Measurements from ENCODE around the gene ENSA.
"Not testable (repeated sequence)": the region's sequence is repeated elsewhere in the genome, so short reads cannot be mapped to it uniquely, and the experiment has no call there.

Gene ENSA

GRCh38 chr1:150629115-150629928, at the start of gene ENSA:
ENSA (minus strand) TSS chr1:150629612; CDS start chr1:150629470, 142 bp downstream.
- DNase-seq = peak; percentile 95

- DNase-seq = no peak
These were observed 49.6 kb upstream of the ENSA start for GRCh38 chr1:150678988-150679387.

GRCh38 chr1:150674881-150675280, 45.5 kb upstream of the ENSA start:
- no peak for DNase-seq

- DNase-seq = no peak
These were observed 33.9 kb upstream of the ENSA start for GRCh38 chr1:150663321-150663720.

- no peak for DNase-seq
These were observed 33.4 kb upstream of the ENSA start for GRCh38 chr1:150662811-150663210.

GRCh38 chr1:150661156-150661555, 31.7 kb upstream of the ENSA start:
- DNase-seq = no peak

GRCh38 chr1:150660584-150660983, 31.2 kb upstream of the ENSA start:
- no peak for DNase-seq

- DNase-seq = not testable (repeated sequence)
These were observed 27.7 kb upstream of the ENSA start for GRCh38 chr1:150657064-150657463.

- DNase-seq = not testable (repeated sequence)
These were observed 25.2 kb upstream of the ENSA start for GRCh38 chr1:150654635-150655034.

GRCh38 chr1:150650193-150650592, 20.8 kb upstream of the ENSA start:
- no peak for DNase-seq

GRCh38 chr1:150649441-150650075, 20.1 kb upstream of the ENSA start:
- no peak for DNase-seq

GRCh38 chr1:150642296-150642695, 12.9 kb upstream of the ENSA start:
- DNase-seq = no peak

GRCh38 chr1:150641126-150641815, 11.9 kb upstream of the ENSA start:
- DNase-seq = not testable (repeated sequence)

GRCh38 chr1:150638430-150638829, 9.0 kb upstream of the ENSA start:
- DNase-seq = not testable (repeated sequence)

GRCh38 chr1:150634839-150635622, 5.6 kb upstream of the ENSA start:
- DNase-seq = not testable (repeated sequence)

GRCh38 chr1:150628766-150629114, 672 bp downstream of the ENSA start:
- no peak for DNase-seq

- DNase-seq = no peak
These were observed 1.5 kb downstream of the ENSA start for GRCh38 chr1:150627826-150628410.

GRCh38 chr1:150626150-150626549, 3.3 kb downstream of the ENSA start:
- no peak for DNase-seq

- not testable (repeated sequence) for DNase-seq
These were observed 4.9 kb downstream of the ENSA start for GRCh38 chr1:150624546-150624945.

GRCh38 chr1:150624134-150624533, 5.3 kb downstream of the ENSA start:
- DNase-seq = not testable (repeated sequence)

GRCh38 chr1:150622303-150622975, 7.0 kb downstream of the ENSA start:
- DNase-seq = no peak

Data from activated naive CD4-positive, alpha-beta T cell treated with anti-CD3 and anti-CD28 coated beads, Interleukin-2, amount 50 U/mL, for 16 hours (primary cell).